H1 (cell line): ENCODE results near the gene CCDC154. TPM values are rescaled to one million over a fixed set of nuclear protein-coding genes. Genes with fewer than 3 reads are reported as not detected.

Experiments
- EGR1 ChIP-seq: IDR thresholded peaks from 2 replicates; pipeline ENCODE4 v1.6.1; 2011; ENCODE audit warnings: low read depth, low read length, borderline replicate concordance
- GTF2F1 ChIP-seq: IDR thresholded peaks from 2 replicates; pipeline ENCODE4 v1.6.1; 2012; ENCODE audit warnings: low read depth, low read length, improper control_type of control experiment, borderline replicate concordance
- RXRA ChIP-seq: IDR thresholded peaks from 2 replicates; pipeline ENCODE4 v1.6.1; 2011; ENCODE audit warnings: low read depth, mild to moderate bottlenecking, low read length, moderate library complexity; ENCODE audit not compliant: insufficient read depth
- TEAD4 ChIP-seq: IDR thresholded peaks from 2 replicates; pipeline ENCODE4 v1.6.1; 2012; ENCODE audit warnings: low read depth, low read length, inconsistent platforms, mixed read lengths
- polyA plus RNA-seq, 7 experiments: library from polyadenylated mRNA; depleted of rRNA in 3 of 7; stranded (reverse) in 5 of 7; unstranded in 2 of 7; fragments of >200 nt in 5 of 7; fragments of 200-250 nt in 2 of 7; gene quantifications; 1 replicate in 5 of 7; 2 replicates in 1 of 7; 4 replicates in 1 of 7; pipeline versions ENCODE4 v1.2.1 to v1.2.3, GENCODE V29; 2011 to 2013; ENCODE audit warnings: missing spikeins in 2 of 7, mixed read lengths in 2 of 7
- total RNA-seq: library from RNA; stranded (reverse); fragmentation: NEBNext Ultra II Directional; extraction: Animal tissue kit (Norgen Biotek cat#: 25700); gene quantifications from 2 replicates; pipeline ENCODE4 v1.2.1, GENCODE V29; 2021
- TF ChIP-seq, protein P1 (sequence below): IDR thresholded peaks from 2 replicates; pipeline ENCODE4 v1.6.1; 2012; ENCODE audit warnings: low read length, inconsistent platforms

The CCDC154 gene
- total and polyA plus RNA-seq, 2 of the 8 experiments (the other 6 are each of a cell fraction or from before 2014, with no cell fraction given) = 0.15 to 0.88 TPM

DNA sequence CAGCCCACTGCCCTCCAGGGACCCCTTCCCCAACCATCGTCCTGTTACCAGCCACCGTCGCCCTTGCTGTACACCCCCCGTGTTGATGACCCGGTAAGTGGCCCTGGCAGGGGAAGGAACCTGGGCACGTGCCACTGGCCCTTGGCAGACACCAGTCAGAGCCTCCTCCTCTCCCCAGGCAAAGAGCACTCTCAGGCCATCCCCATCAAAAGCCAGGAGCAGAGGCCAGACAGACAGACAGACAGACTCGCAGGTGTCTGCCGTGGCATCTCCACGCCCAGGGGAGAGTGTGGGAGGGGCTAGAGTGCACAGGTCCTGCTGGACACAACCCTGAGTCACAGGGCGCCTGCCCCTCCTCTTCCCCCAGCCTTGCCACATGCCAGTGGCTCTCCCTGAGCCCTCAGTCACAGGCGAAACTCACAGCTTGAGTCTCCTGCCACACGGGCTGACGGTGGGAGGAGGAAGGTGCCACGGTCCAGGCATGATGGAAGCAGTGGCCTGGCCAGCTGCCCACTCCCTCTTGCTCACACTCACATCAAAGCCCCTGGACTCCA lies 22.7 kb upstream of the CCDC154 start (continued):
- TF ChIP-seq, protein P1, sequence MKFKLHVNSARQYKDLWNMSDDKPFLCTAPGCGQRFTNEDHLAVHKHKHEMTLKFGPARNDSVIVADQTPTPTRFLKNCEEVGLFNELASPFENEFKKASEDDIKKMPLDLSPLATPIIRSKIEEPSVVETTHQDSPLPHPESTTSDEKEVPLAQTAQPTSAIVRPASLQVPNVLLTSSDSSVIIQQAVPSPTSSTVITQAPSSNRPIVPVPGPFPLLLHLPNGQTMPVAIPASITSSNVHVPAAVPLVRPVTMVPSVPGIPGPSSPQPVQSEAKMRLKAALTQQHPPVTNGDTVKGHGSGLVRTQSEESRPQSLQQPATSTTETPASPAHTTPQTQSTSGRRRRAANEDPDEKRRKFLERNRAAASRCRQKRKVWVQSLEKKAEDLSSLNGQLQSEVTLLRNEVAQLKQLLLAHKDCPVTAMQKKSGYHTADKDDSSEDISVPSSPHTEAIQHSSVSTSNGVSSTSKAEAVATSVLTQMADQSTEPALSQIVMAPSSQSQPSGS = no peak
- TF ChIP-seq RXRA (no peak), EGR1 (no peak), TEAD4 (no peak), GTF2F1 (no peak)
